Measurements from ENCODE around the gene QSOX1.

GRCh38 chr1:180208264-180208663, 53.6 kb downstream of the QSOX1 start:
- TF ChIP-seq YY1 (IDR thresholded peaks at IDR 0.05; ENCODE audit: insufficient read depth, insufficient read length), result no peak
- no peak for TF ChIP-seq ZNF274 (IDR thresholded peaks at IDR 0.05; ENCODE audit: low read depth, low read length)
- TF ChIP-seq SUZ12 (IDR thresholded peaks at IDR 0.05; ENCODE audit: extremely low read depth, insufficient read depth, insufficient read length), result no peak
